Fibroblast of mammary gland (primary cell): Measurements from ENCODE around the gene RUFY1.

Experiments used
- DNase-seq: peaks from one replicate; pipeline ENCODE4 v3.0.0-alpha.2; 2010; ENCODE audit warnings: low read depth
- H3K4me3 ChIP-seq: 2 replicates; pipeline ENCODE4 v1.5.1; 2011; ENCODE audit warnings: low read depth, mild to moderate bottlenecking, low read length, moderate library complexity; ENCODE audit not compliant: control insufficient read depth
- TF ChIP-seq, protein P1 (sequence below): conservative IDR thresholded peaks from 2 replicates; pipeline ENCODE4 v1.5.1; 2011; ENCODE audit warnings: low read depth, low read length, inconsistent platforms; ENCODE audit not compliant: control insufficient read depth, insufficient read depth

The RUFY1 gene

DNA sequence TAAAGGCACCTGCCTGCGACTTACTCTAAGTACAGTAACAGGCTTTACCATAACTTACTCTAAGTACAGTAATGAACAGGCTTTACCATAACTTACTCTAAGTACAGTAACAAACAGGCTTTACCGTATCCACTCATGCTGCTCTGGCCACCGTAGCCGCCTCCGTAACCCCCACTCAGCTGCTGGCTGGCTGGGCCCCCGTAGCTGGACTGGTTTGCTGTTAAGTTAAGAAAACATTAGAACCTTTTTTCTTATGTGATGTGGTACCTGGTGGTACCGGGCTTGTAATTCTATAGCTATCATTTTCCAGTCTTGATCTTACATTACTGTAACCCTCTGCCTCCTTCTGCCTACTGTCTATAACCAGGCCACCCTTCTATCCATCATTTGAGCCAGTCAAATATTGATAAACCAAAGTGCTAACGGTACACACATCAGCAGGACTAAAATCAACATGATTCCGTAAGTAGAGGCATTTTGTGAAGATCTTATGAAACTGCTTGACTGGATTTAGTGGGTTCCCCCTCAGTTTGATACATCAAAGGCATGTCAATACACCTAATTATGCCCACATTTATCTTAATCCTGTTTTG is 65.7 kb downstream of the RUFY1 start:
- no peak for DNase-seq
- TF ChIP-seq, protein P1, sequence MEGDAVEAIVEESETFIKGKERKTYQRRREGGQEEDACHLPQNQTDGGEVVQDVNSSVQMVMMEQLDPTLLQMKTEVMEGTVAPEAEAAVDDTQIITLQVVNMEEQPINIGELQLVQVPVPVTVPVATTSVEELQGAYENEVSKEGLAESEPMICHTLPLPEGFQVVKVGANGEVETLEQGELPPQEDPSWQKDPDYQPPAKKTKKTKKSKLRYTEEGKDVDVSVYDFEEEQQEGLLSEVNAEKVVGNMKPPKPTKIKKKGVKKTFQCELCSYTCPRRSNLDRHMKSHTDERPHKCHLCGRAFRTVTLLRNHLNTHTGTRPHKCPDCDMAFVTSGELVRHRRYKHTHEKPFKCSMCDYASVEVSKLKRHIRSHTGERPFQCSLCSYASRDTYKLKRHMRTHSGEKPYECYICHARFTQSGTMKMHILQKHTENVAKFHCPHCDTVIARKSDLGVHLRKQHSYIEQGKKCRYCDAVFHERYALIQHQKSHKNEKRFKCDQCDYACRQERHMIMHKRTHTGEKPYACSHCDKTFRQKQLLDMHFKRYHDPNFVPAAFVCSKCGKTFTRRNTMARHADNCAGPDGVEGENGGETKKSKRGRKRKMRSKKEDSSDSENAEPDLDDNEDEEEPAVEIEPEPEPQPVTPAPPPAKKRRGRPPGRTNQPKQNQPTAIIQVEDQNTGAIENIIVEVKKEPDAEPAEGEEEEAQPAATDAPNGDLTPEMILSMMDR = no peak
- H3K4me3 ChIP-seq = no peak overlapping the region

DNA sequence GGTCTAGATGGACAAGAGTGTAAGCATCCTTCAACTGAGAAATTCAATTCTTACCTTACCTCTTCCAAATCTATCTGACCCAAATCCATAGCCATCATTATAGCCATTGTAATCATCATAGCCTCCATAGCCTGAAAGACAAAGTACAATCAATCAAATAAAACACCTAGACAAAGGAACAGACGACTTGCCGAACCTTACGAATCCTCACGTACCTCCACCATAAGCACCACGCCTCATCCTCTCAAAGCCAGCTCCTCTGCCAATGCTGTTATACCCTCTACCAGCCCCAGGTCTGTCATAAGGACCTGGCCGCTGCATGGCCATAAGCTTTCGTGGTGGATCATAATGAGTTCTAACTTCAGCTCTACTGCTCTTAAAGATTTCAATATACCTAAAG is 67.6 kb downstream of the RUFY1 start:
- no peak overlapping the region for H3K4me3 ChIP-seq
- TF ChIP-seq, protein P1 = no peak
- no peak for DNase-seq

DNA sequence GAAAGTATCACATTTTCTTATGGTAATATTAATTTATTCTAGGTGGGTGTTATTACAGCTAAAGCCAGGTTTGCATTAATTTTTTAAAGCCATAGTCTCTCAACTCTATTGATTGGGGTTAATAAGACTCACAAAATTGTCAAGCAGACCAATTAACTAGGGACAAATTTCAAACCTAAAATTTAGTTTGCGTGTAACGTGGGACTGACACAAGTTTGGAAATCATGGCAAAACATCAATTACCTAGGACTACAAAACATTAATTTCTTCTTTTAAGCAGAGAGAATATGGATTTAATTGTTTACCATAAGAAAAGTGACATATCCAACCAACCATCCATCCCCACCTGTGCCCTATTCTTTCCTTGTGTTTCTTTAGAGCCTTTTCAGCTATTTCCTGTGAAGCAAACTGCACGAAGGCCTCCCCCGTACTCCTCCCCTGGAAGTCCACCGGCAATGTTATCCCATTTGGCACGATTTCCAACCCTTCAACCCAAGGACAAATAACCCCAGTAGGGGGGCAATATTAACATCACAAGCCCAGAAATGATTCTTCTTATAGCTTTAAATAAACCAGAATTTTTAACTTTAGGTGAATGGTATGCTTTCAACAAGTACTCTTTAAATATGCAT is 68.7 kb downstream of the RUFY1 start:
- TF ChIP-seq, protein P1 = no peak
- peak overlapping the region; percentile 65 for H3K4me3 ChIP-seq

DNA sequence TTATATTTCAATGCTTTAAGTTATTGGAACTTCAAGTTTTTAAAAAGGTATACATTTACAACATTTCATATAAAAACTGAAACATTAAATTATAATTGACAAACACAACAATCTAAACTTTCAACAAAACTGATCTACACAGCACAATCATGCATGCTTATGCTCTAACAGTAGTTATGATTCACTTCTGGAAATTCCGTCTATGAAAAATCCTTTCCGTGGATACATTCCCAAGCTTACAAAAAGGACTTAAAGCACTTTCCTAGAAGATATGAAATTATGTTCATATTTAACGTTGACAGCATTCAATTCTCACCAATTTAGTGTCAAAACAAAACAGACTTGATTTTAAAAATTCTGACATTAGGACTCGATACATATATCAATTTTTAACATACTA is 69.4 kb downstream of the RUFY1 start:
- TF ChIP-seq, protein P1 = no peak
- no peak for DNase-seq
- H3K4me3 ChIP-seq = peak overlapping the region; percentile 65

More for the DNA sequence above, 68.7 kb downstream of the RUFY1 start:
- no peak for DNase-seq

DNA sequence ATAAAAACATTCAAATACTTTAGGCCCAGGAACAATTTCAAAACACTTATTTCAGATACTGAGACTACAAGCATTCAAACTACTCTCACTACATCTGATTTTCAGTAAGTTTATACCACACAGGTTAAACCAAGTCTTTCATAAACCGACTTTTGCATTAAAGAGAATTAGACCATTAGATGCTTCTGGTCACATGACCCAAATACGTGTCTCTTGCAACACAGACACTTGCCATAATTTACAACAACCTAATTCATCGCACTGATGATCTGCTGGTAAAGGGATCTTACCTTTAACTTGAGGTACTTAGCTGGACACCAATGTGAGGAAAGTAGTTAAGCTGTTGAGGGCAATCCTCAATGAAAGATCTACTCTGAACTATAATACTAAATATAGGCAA is 69.9 kb downstream of the RUFY1 start:
- H3K4me3 ChIP-seq = peak overlapping the region; percentile 65
- no peak for DNase-seq
- TF ChIP-seq, protein P1 = no peak

DNA sequence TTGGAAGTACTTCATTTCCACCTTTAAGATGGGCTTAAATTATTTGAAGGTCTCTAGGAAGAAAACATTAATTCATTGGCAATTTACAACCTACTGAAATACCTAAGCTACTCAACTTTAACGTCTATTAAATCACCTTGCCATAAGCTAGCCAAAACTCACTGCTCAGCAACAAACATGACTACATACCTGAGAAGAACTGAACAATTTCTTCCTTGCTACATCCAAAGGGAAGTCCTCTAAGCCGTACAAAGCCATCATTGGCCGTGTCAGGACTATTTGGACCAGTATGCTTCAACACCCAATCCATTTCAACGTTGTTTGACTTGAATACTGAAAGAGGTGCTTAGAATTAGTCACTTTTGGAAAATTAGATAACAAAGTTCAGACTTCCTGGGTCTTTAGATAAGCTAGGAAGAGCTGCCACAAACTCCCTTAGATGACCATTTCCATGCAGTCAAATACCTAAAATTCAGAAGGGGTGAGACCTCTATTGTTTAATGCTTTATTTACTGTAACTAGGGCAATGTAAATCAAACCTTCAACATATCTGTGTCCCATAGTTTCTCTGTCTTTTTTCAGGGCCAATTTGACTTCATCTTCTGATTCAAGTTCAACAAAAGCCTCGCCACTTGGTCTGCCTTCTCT is 70.5 kb downstream of the RUFY1 start:
- H3K4me3 ChIP-seq = peak overlapping the region; percentile 65
- TF ChIP-seq, protein P1 = no peak
- no peak for DNase-seq
